HG03135 (cell line): ENCODE measurements around the gene KRTAP5-7.
"Not testable (repeated sequence)": the region's sequence is repeated elsewhere in the genome, so short reads cannot be mapped to it uniquely, and the experiment has no call there.

ENCODE experiments used
- ATAC-seq: cut with Tn5 transposase; IDR thresholded peaks from one replicate; pipeline ENCODE4 v1.9.1; 2021; ENCODE audit warnings: mild to moderate bottlenecking, moderate library complexity; ENCODE audit not compliant: unreplicated experiment

The KRTAP5-7 gene

GRCh38 chr11:71556018-71556417 is 29.0 kb downstream of the KRTAP5-7 start:
- ATAC-seq: no peak

GRCh38 chr11:71557257-71557656 is 30.2 kb downstream of the KRTAP5-7 start:
- no peak for ATAC-seq

GRCh38 chr11:71558996-71559395 is 31.9 kb downstream of the KRTAP5-7 start:
- ATAC-seq: no peak

GRCh38 chr11:71562120-71562519 is 35.1 kb downstream of the KRTAP5-7 start:
- ATAC-seq: no peak

- no peak for ATAC-seq
These were observed 36.3 kb downstream of the KRTAP5-7 start for GRCh38 chr11:71563406-71563805.

- no peak for ATAC-seq
These were observed 37.4 kb downstream of the KRTAP5-7 start for GRCh38 chr11:71564430-71564829.

GRCh38 chr11:71565263-71565662 is 38.2 kb downstream of the KRTAP5-7 start, which contains the start of gene KRTAP5-10:
TSS of gene KRTAP5-10 (plus strand) at chr11:71565563. CDS start at chr11:71565588, 25 bp downstream.
- ATAC-seq: no peak

GRCh38 chr11:71566081-71566620 is 39.1 kb downstream of the KRTAP5-7 start:
- no peak for ATAC-seq

- ATAC-seq: not testable (repeated sequence)
These were observed 39.8 kb downstream of the KRTAP5-7 start for GRCh38 chr11:71566626-71567599.

- ATAC-seq: not testable (repeated sequence)
These were observed 40.6 kb downstream of the KRTAP5-7 start for GRCh38 chr11:71567633-71568032.

- ATAC-seq: no peak
These were observed 41.8 kb downstream of the KRTAP5-7 start for GRCh38 chr11:71568704-71569349.

GRCh38 chr11:71571101-71571850 is 44.2 kb downstream of the KRTAP5-7 start:
- not testable (repeated sequence) for ATAC-seq

GRCh38 chr11:71572811-71573210 is 45.7 kb downstream of the KRTAP5-7 start:
- no peak for ATAC-seq

GRCh38 chr11:71574418-71574817 is 47.4 kb downstream of the KRTAP5-7 start:
- no peak for ATAC-seq

- ATAC-seq: no peak
These were observed 48.8 kb downstream of the KRTAP5-7 start for GRCh38 chr11:71575723-71576424.

GRCh38 chr11:71576688-71577465 is 49.8 kb downstream of the KRTAP5-7 start:
- ATAC-seq: not testable (repeated sequence)

GRCh38 chr11:71577469-71578004 is 50.5 kb downstream of the KRTAP5-7 start:
- no peak for ATAC-seq
